Loucy (cell line): ENCODE measurements around the gene PHACTR1.

Experiments
- CTCF ChIP-seq: fragments of 200-600 bp; sonication (generic); conservative IDR thresholded peaks from 2 replicates; pipeline ENCODE4 v1.5.1; 2014; ENCODE audit warnings: mild to moderate bottlenecking, antibody characterized with exemption, low read length
- EZH2phosphoT487 ChIP-seq: fragments of 200-600 bp; IDR thresholded peaks from 2 replicates; pipeline ENCODE4 v1.6.1; 2018; ENCODE audit warnings: antibody characterized with exemption, mild to moderate bottlenecking, moderate library complexity, borderline replicate concordance

DNA sequence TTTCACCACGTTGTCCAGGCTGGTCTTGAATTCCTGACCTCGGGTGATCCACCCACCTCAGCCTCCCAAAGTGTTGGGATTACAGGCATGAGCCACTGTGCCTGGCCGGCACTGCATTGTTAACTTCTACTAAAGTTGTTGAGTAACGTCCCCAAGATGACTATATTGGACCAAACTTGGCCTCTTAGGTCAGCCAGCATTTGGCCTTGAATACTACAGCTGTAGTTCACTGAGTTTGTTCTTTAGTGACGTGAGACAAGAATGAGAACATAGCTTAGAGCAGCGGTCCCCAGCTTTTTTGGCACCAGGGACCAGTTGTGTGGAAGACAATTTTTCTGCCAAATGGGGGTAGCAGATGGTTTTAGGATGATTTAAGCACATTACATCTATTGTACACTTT lies 374.6 kb downstream of the PHACTR1 start:
- no peak for TF ChIP-seq CTCF
- TF ChIP-seq EZH2phosphoT487 = no peak
